ENCODE data around the gene KCNK18.

The KCNK18 gene

DNA sequence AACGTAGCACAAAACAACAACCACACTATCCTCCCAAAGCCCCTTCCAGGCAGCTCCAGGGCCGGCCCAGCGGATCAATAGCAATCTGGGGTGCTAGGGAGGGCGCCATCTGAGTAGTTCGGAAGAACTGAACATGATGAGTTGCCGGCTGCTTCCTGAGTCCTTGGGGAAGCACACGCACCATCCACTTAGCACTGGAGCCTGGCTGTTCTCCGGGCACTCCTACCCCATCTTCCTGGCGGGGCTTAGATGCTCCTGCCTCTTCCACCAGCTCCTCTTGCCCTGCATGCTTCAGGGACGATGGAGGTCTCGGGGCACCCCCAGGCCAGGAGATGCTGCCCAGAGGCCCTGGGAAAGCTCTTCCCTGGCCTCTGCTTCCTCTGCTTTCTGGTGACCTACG lies at the start of gene KCNK18:
TSS of gene KCNK18 (plus strand) at position 301 of the 400 bp plus-strand sequence. CDS start at position 301, 0 bp downstream.
- DNase-seq = no peak

GRCh38 chr10:117148284-117148683 lies 49.0 kb upstream of the KCNK18 start:
- DNase-seq = no peak

DNA sequence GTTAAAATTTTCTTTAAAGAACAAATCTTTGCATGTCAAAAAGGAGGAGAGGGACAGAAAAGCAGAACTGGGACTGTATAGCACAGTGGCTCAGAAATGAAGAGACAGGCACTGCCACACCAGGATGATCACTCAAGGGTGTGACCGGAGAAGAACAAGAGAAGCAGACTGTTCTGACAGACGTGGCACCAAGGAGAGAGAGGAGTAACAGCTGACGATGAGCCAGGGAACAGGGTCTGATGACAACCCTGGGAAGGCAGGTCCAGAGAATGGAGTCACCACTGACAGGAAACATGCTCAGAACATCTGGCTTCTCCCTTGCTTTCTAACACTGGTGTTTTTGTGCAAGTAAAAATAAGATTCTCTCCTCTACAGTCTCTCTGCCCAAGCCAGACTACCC lies 44.6 kb upstream of the KCNK18 start:
- DNase-seq = no peak

DNA sequence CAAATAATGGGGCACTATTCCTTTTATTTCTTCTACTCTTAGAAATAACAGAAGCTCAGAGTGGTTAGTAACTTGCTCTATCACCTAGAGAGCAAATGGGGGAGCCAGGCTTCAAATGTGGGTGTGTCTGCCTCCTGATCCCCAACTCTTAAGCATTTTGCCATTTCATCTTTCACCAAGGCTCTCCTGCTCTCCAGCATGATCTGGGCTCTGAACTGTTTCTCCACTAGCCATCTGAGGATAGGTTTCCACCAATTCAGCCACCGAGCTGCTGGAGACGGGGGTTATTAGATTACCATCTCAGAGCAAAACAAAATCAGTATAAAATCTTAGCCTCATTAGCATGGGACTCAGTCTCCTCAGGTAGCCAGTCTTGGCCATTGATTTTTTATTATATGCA lies 39.0 kb upstream of the KCNK18 start:
- no peak for DNase-seq

DNA sequence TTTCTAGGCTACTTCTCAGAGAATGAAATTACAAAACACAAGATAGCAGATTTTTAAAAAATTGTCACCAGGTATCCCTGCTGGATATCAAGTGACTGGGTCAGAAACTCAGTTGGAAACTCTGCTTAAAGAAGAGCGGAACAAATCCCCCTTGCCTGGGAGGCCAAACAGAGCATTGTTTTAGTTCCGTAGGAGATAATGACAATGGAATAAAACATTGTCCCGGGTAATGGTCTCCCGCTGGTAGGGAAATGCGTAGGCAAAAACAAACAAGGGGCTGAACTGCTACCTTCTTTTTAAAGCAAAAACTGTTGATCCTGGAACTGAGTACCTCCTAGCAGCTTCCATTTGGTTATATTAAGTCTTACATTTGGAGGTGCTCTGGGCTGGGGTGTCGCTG lies 37.9 kb upstream of the KCNK18 start:
- DNase-seq = no peak

DNA sequence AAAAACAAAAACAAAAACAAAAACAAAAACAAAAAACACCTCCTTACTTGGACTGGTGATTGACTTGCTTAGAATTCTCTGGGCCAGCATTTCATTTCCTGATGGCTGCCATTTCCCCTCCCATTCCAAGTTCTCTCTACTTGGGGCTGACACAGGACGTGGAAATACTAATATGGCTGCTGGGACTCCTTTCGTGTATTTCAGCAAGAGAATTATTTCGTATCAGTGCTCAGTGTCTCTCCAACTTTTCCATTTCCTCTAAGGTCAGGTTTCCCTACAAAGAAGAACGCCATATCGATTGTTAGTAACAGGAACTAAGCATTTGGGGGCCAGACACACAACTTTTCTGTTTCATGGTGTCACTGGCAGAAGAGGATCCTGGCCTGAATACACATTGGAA lies 36.7 kb upstream of the KCNK18 start:
- DNase-seq = no peak

- no peak for DNase-seq
Measured at GRCh38 chr10:117161386-117162033, 35.8 kb upstream of the KCNK18 start.

GRCh38 chr10:117162093-117163060 lies 34.9 kb upstream of the KCNK18 start:
- DNase-seq = no peak

GRCh38 chr10:117163061-117163953 lies 34.0 kb upstream of the KCNK18 start:
- DNase-seq = no peak

DNA sequence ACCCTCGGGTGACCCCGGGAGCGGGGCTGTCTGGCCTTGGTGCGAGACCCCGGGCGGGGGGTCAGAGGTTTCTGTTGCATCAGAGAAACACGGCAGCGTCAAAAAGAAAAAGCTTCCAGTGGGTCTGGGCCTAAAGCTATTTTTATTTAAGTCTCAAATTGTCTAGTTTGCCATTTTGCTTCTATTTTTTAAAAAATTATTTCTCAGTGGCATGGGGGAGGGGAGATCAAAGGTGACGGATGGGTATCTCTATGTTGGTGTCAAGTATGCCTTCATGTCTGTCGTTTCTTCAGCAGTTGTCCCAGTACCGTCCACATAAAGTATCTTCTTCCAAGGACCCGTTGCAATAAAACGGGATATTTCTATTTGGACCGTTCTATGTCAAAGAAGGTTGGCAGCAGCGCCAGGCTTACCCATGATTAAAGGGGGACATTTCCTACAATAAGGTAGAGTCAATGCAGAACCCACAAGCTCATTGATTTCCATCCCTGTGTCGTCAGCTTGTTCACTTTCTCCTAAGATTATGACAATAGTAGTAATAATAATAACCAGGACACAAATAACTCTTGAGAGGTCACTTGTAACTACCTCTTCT lies 33.2 kb upstream of the KCNK18 start:
- DNase-seq = no peak

- DNase-seq = no peak
Measured at GRCh38 chr10:117164592-117165537, 32.4 kb upstream of the KCNK18 start.

GRCh38 chr10:117165538-117166417 lies 31.5 kb upstream of the KCNK18 start:
- peak in 1 of 2 experiments; percentile 1 for DNase-seq

DNA sequence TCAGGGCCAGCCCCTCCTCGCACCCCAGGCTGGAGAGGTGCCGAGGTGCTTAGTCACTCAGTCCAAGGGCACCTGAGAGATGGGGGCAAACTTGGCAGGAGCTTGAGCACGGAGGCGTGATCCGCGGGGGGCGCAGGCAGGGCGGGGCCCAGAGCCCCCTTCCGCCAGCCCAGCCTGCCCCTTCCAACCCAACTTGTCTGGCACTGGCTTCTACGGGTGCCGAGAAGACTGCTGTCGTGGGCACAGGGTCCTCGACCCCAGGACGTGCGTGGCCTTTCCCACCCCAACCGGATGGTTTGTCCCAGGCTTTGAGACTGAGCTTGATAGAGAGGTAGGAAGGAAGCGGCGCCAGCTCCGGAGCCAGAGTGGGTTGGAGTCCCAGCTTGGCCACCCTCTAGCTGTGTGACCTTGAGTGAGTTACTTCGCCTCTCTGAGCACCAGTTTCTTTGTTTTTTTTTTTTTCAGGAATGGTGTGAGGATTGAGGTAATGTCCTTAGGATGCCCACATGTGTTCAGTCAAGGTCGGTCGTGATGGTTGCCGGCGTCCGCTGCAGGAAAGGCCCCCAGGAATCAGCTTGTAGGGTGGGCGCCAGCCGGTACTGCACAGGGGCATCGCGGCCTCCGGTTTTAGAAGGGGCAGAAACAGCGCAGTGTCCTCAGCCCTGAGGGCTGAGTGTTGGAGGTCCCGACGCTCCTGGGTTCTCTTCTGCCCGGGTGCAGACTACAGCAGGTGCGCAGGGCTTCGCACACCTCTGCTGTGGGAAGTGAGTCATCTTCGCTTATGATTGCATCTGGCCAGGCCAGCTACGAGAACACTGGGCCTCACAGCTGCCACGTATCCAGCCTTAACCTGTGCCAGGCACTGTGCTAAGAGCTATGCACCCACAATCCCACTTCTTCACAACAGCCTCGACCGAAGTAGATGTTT lies 30.6 kb upstream of the KCNK18 start:
- no peak for DNase-seq

DNA sequence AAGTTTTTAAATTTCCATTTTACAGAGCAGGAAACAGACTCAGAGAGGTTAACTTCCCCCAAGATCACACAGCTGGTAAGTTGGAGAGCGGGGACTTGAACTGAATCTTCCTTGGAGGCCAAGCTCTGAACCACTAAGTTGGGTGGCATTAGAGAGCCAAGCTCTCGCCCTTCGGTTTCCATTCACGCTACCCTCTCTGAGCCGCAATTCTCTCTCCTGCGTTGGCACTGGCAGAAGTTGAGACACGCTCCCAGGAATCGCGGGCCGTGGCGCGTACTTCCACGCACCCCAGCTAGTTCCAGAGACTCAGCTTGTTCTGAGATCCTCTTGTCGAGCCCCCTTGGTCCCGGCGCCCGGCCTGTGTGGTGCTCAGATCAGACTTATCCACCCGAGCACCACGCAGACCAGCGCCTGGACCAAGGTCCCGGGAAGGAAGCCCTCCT lies 29.9 kb upstream of the KCNK18 start:
- no peak for DNase-seq

DNA sequence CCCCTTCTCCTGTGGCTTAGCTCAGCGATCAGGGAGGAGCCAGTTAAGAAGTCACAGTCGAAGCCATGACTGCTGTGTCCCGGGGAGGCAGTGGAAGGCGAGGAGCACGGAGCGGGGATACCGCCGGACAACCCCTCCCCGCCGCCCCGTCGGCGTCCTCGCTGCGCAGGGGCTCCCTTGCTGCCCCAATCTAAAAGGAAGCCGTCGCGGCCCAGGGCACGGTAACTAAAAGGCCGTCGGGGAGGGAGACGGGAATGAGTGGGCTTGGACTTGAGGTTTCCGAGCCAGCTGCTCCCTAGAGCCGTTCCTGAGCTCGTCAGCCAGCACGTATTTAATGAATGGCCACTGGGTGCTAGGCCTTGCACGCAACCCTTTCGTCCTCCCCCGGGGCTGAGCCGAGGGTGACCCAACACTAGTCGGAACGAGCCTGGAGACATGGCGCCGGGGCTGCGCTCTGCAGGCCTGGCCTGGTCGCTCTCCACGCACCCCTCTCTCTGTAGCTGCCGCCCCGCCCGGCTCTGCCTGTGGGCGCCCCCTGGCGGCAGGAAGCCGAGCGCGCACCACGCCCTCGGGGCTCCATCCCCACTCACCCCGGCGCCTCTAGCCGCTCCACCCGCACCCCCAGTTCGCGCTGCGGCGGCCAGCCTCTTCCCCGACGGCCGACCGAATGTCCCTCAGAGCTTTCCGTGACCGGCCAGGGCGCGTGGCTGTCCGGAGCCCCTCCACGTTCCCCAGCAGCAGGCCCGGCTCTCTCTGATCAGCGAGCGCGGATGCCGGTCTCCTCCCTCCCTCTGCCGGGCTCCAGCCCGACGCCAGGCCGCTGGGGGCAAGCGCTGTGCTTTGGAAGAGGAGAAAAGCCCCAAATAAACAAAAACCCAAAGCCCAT lies 29.3 kb upstream of the KCNK18 start:
- no peak for DNase-seq

GRCh38 chr10:117168729-117169128 lies 28.6 kb upstream of the KCNK18 start:
- DNase-seq = no peak

DNA sequence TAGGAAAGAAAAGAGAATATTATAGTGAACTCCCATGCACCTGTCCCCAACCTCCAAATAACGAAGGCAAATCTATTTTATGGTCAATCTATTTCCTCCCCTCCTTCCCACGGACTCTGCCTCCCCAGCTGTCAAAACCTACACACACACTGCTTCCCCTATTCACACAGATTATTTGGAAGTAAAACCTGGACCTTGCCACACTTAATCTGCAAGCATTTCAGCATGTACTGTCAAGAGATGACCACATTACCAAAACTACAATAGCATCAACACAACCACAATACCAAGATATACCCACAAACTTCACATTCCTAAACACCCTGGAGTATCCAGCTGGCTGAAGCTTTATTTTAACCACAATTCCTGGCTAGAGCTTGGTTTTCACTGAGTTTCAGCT lies 27.8 kb upstream of the KCNK18 start:
- DNase-seq = no peak

DNA sequence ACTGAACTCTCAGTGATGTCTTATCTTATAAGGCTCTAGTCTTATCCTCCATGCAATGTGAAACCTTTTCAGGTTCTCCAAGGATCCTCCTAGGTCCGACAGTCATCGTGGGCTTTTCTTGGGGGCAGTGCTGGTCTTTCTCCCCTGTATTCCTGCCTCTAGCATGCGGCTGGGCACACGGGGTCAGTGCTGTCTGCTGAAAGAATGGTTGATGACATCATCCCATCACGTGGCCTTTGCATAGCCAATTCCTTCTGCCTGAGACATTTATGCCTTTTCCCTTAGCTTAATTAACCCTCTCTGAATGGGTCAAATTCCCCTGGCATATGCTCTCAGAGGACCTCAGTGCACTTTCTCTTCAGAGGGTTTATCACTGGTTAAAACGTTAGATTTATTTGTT lies 27.0 kb upstream of the KCNK18 start:
- DNase-seq = no peak
